SK-N-SH treated with all-trans-retinoic acid at 6 μM for 48 hours (cell line): ENCODE measurements around the gene DTNB.

ENCODE experiments used
- ATAC-seq: fragments of 200-7000 bp; cut with Tn5 transposase; 3 replicates; pipeline ENCODE4 v1.9.1; 2020; ENCODE audit warnings: mild to moderate bottlenecking, moderate library complexity
- CREB5 ChIP-seq: fragments of 250-450 bp; sonication (Bioruptor Pico); IDR thresholded peaks from 2 replicates; pipeline ENCODE4 v1.5.1; 2020; ENCODE audit warnings: low read depth, mild to moderate bottlenecking, moderate library complexity
- CSDC2 ChIP-seq: fragments of 250-450 bp; sonication (Bioruptor Pico); IDR thresholded peaks from 2 replicates; pipeline ENCODE4 v1.5.0; 2020; ENCODE audit warnings: mild to moderate bottlenecking, moderate library complexity
- ESRRG ChIP-seq: fragments of 250-450 bp; sonication (Bioruptor Pico); IDR thresholded peaks from 2 replicates; pipeline ENCODE4 v1.6.1; 2021; ENCODE audit warnings: mild to moderate bottlenecking
- GLIS3 ChIP-seq: fragments of 250-450 bp; sonication (Bioruptor Pico); IDR thresholded peaks from 2 replicates; pipeline ENCODE4 v1.5.0; 2020; ENCODE audit warnings: mild to moderate bottlenecking, moderate library complexity
- OSR1 ChIP-seq: fragments of 250-450 bp; sonication (Bioruptor Pico); IDR thresholded peaks from 2 replicates; pipeline ENCODE4 v1.8.0; 2022; ENCODE audit warnings: moderate library complexity, mild to moderate bottlenecking, inconsistent platforms
- POU6F1 ChIP-seq: fragments of 250-450 bp; sonication (Bioruptor Pico); IDR thresholded peaks from 2 replicates; pipeline ENCODE4 v1.8.0; 2021; ENCODE audit warnings: low read depth, mild to moderate bottlenecking, moderate library complexity, borderline replicate concordance
- PPARA ChIP-seq: fragments of 250-450 bp; sonication (Bioruptor Pico); IDR thresholded peaks from 2 replicates; pipeline ENCODE4 v1.5.0; 2020; ENCODE audit warnings: mild to moderate bottlenecking, borderline replicate concordance
- RARB ChIP-seq: fragments of 250-450 bp; sonication (Bioruptor Pico); IDR thresholded peaks from 2 replicates; pipeline ENCODE4 v1.8.0; 2021; ENCODE audit warnings: mild to moderate bottlenecking, moderate library complexity
- SNAI2 ChIP-seq: fragments of 250-450 bp; sonication (Bioruptor Pico); IDR thresholded peaks from 2 replicates; pipeline ENCODE4 v1.5.0; 2020; ENCODE audit warnings: mild to moderate bottlenecking, moderate library complexity
- TCF4 ChIP-seq: fragments of 250-450 bp; sonication (Bioruptor Pico); IDR thresholded peaks from 2 replicates; pipeline ENCODE4 v1.8.0; 2021; ENCODE audit warnings: mild to moderate bottlenecking, moderate library complexity, borderline replicate concordance
- TOX ChIP-seq: fragments of 250-450 bp; sonication (Bioruptor Pico); IDR thresholded peaks from 2 replicates; pipeline ENCODE4 v1.8.0; 2021; ENCODE audit warnings: mild to moderate bottlenecking, moderate library complexity, borderline replicate concordance
- TSHZ2 ChIP-seq: fragments of 250-450 bp; sonication (Bioruptor Pico); IDR thresholded peaks from 2 replicates; pipeline ENCODE4 v1.5.0; 2020; ENCODE audit warnings: mild to moderate bottlenecking, moderate library complexity
- ZFP3 ChIP-seq: fragments of 250-450 bp; sonication (Bioruptor Pico); IDR thresholded peaks from 2 replicates; pipeline ENCODE4 v1.5.0; 2020; ENCODE audit warnings: mild to moderate bottlenecking, moderate library complexity
- ZFP30 ChIP-seq: fragments of 450-650 bp; formaldehyde crosslinking; IDR thresholded peaks from 2 replicates; pipeline ENCODE4 v1.5.0; 2022; ENCODE audit warnings: mild to moderate bottlenecking, moderate library complexity
- ZNF565 ChIP-seq: fragments of 450-650 bp; formaldehyde crosslinking; conservative IDR thresholded peaks from 2 replicates; pipeline ENCODE4 v1.5.0; 2020; ENCODE audit warnings: low read depth, mild to moderate bottlenecking, moderate library complexity
- ZNF70 ChIP-seq: fragments of 450-650 bp; formaldehyde crosslinking; IDR thresholded peaks from 2 replicates; pipeline ENCODE4 v1.5.0; 2020; ENCODE audit warnings: mild to moderate bottlenecking, moderate library complexity
- ZNF8 ChIP-seq: fragments of 450-650 bp; formaldehyde crosslinking; IDR thresholded peaks from 2 replicates; pipeline ENCODE4 v1.5.0; 2020; ENCODE audit warnings: mild to moderate bottlenecking, moderate library complexity

Gene DTNB

GRCh38 chr2:25672494-25673299 lies 680 bp downstream of the DTNB start:
- ATAC-seq, result peak; percentile 83
- TF ChIP-seq ZNF70, result no peak
- no peak for TF ChIP-seq POU6F1 (CRISPR knock-in tag)
- TF ChIP-seq ZNF8, result no peak
- no peak for TF ChIP-seq RARB (CRISPR knock-in tag)
- no peak for TF ChIP-seq TOX (CRISPR knock-in tag)
- TF ChIP-seq ZFP30 (CRISPR knock-in tag), result no peak
- no peak for TF ChIP-seq GLIS3 (CRISPR knock-in tag)
- TF ChIP-seq TSHZ2, result no peak
- no peak for TF ChIP-seq TCF4 (CRISPR knock-in tag)
- no peak for TF ChIP-seq ZNF565 (CRISPR knock-in tag)
- no peak for TF ChIP-seq CSDC2

GRCh38 chr2:25671622-25672021 lies 1.8 kb downstream of the DTNB start:
- TF ChIP-seq ZNF70 (no peak), CSDC2 (no peak), ZFP3 (CRISPR knock-in tag) (no peak), ESRRG (CRISPR knock-in tag) (no peak), TSHZ2 (no peak), ZFP30 (CRISPR knock-in tag) (no peak), POU6F1 (CRISPR knock-in tag) (no peak), ZNF565 (CRISPR knock-in tag) (no peak)
- no peak for ATAC-seq

- TF ChIP-seq CREB5 (CRISPR knock-in tag) (no peak), PPARA (CRISPR knock-in tag) (no peak), ESRRG (CRISPR knock-in tag) (no peak), ZFP3 (CRISPR knock-in tag) (no peak), POU6F1 (CRISPR knock-in tag) (no peak), SNAI2 (CRISPR knock-in tag) (no peak), TCF4 (CRISPR knock-in tag) (no peak), OSR1 (no peak), TOX (CRISPR knock-in tag) (no peak), RARB (CRISPR knock-in tag) (no peak), ZNF8 (no peak)
- no peak for ATAC-seq
These were observed 3.9 kb downstream of the DTNB start for GRCh38 chr2:25669520-25669919.
